DMS53 treated with DMSO at 0.1 percent for 48 hours (cell line): Measurements from ENCODE around the gene NRXN2.
"Not testable (repeated sequence)": the region's sequence is repeated elsewhere in the genome, so short reads cannot be mapped to it uniquely, and the experiment has no call there.

ENCODE experiments used
- DNase-seq: peaks from one replicate; lab custom pipeline; 2025; ENCODE audit not compliant: unreplicated experiment; lab: John Stamatoyannopoulos, UW

Gene NRXN2

DNA sequence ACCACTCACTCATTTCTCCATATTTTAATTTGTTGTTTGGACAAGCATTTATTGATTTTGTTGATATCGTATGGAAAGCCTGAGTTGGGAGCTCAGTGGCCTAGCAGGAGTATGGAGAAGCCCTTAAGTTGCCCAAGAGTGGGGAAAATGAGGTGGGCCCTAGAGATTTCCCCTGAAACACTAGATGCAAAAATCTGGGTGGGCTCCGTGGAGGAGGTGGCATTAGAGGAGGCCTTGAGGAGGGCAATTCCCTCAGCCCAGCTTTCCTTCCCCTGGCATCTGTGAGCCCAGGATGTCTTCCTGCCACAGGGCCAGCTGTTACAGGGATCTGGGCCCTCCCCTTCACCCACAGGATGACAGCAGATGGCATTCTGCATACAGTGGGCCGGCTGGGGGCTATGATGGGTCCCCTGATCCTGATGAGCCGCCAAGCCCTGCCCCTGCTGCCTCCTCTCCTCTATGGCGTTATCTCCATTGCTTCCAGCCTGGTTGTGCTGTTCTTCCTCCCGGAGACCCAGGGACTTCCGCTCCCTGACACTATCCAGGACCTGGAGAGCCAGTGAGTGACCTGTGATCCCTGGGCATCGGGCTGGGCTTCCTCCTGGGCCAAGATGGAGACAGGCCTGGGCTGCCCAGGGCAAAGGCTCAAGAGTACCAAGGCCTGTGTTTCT, 153.6 kb downstream of the NRXN2 start:
- DNase-seq, result no peak

DNA sequence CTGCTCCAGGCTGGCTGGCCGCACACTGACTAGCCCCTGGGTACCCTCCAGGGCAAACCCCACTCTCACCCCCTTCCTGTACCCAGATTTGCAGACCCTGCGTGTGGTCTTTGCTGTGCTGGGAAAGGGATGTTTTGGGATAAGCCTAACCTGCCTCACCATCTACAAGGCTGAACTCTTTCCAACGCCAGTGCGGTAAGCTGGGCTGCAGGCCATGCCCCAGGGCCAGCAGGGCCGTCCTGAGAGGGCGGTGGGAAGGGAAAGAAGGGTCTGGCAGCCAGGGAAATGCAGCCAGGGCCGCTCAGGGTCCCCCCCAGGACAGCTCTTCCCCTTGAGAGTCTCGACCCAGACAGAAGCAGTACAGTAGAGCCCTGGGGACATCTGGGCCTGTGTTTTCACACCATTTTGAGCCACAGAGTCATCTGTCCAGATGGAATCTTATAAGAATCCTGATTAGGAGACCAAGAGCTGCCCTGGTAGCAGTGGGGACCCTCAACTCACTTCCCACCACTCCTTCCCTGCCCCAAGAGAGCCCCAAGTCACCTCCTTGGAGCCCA, 154.3 kb downstream of the NRXN2 start:
- DNase-seq, result no peak

DNA sequence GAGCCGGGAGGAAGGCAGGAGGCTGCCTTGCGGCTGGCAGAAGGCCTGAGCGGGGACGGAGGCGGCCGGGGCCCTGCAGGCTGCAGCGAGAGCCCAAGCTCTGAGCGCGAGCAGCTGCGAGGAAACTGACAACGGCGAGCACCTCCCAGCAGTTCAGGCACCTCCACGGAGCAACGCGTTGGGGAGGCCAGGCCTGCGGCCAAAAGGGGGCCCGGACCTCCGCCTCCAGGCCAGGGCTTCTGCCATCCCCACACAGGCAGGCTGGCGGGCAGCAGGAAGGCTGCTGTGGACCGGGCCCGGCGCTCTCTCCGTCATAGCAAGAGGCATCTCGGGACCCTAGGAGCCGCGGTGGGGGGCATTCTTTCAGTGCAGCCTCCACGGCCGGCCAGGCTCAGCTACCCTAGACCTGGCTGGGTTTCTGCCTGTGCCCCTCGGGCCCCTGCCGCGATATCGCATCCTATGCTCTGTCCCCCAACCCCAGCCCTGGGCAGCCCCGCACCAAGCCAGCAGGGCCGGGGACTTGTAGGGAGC, 154.9 kb downstream of the NRXN2 start:
- DNase-seq, result no peak

DNA sequence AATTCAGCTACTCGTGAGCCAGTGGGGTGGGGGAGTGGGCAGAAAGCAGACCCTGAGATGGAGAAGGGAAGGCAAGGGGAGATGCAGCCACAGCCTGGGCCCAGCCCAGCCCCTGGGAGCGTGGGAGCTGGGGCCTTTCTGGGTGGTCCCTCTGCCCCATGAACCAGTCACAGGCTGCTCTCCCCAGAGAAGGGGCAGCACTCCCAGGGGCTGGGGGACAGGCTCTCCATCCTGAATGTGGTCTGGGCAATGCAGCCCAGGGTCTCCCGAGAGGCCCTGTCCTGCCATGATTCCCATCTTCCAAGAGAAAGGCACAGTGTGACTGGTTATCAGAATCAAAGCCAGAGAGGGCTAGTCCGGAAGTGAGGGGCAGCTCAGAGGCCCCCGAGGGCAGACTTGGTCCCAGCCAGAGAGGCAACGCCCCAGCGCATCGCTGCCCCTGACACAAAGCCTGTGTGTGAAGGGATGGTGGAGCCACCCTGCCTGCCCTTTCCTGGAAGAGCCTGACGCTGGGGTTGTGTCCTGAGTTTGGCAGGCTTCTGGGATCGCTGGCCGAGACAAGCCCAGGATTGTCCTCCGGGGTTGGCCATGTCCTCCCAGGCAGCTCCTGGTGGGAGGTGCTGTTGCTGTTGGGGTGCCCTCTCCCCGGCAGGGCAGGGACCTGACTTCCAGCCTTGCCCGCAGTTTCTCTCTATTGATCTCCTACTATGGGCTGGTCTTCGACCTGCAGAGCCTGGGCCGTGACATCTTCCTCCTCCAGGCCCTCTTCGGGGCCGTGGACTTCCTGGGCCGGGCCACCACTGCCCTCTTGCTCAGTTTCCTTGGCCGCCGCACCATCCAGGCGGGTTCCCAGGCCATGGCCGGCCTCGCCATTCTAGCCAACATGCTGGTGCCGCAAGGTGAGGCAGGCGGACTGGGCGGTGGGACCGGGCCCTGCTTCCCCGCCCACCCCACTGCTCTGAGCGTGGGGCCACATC, 155.8 kb downstream of the NRXN2 start:
- no peak for DNase-seq

DNA sequence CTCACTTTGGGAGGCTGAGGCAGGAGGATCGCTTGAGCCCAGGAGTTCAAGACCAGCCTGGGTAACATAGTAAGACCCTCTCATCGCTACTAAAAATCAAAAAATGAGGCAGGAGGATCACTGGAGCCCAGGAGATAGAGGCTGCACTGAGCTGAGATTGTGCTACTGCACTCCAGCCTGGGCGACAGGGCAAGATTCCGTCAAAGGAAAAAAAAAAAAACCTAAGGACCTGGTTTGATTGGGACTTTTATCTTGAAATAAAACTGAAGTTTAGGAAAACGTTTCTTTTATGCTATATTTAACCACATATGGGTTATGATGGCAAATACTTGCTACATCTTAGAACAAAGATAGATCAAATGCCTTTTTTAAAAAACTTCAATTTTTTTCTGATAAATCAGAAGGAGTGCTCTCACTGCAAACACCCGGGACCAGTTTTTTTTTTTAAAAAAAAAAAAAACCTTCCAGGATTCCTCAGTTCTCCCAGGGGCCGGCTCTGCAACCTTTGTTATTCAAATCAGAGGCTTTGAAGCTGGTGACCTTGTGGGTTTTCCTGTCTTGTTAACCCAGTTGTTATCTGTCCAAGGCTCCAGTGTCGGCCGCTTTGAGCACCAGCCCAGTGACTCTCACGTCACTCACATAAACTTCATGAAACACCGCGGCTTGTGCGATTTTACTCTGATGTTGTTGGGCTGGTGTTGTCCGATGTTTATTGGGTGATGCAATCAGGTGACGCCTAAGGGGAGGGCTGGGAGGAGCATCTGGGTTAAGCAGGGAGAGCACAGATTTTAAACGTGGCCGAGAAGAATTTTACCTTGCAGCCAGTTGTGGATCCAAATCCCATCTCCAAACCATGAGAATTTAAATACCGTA, 156.7 kb downstream of the NRXN2 start:
- DNase-seq, result no peak

DNA sequence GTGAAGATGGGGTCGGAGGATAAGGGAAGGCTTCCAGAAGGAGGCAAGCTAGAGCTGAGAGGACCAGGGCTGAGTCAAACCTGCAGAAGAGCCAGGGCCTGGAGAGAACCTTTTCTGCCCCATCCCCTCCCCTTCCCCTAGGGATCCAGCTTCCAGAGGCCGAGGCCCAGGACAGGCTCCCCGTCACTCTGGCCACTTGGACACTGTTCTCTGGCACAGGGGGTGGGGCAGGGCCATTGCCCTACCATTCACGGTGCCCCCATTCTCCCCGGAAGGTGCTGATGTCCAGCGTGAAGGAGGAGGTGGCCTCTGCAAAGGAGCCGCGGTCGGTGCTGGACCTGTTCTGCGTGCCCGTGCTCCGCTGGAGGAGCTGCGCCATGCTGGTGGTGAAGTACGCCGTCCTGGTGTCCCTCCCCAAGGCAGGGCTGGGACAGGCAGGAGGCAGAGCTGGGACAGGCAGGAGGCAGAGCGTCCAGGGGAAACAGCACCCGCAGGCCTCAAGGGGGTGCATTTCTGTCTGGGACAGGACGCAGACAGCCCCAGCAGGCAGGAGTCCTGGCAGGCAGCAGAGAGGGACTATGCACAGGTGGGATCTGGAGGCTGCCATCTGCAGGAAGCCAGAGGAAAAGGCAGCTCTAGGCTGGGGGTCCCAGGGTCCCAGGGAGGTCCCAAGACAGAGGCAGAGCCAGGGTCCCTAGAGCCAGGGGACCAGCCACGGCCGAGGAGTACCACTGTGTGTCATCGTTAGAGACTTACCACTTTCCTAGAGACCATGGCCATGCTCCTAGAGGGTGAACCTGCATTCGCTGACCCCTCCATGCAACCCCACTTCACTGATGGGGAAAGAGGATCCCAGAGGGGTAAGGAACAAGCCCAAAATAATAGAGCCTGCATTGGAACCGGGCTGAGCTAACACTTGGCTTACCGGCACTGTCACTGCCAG, 157.8 kb downstream of the NRXN2 start:
- no peak for DNase-seq

DNA sequence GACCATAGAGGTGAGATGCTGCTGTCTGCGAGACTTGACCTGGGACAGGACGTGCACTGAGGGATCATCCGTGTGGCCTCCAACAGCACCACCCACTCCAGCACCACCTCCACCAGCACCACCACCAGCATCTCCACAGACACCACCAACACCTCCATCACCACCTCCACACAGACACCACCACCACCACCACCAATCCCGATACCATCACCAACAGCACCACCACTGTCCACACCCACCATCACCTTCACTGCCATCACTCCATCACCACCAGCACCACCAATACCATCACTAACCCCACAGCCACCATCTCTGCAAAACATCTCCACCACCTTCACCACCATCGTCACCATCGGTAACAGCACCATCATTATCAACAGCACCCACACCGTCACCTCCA, 158.6 kb downstream of the NRXN2 start:
- DNase-seq, result no peak

DNA sequence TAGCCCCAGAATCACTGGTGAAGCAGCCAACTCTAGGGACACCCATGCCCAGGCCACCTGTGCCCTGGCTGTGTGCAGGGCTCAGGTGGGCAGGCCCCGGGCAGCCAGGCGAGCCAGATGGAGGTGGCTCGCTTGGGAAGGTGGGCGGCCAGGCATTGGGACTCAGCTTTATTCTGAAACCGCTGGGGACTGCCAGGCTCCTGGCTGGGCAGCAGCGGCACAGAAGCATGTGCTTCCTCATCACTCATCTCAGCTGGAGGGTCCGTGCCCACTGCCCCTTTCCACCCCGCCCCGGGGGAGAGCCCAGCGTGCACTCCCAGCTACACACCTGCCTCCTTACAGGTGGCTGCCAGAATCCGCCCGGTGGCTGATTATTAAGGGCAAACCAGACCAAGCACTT, 159.0 kb downstream of the NRXN2 start:
- DNase-seq, result no peak

DNA sequence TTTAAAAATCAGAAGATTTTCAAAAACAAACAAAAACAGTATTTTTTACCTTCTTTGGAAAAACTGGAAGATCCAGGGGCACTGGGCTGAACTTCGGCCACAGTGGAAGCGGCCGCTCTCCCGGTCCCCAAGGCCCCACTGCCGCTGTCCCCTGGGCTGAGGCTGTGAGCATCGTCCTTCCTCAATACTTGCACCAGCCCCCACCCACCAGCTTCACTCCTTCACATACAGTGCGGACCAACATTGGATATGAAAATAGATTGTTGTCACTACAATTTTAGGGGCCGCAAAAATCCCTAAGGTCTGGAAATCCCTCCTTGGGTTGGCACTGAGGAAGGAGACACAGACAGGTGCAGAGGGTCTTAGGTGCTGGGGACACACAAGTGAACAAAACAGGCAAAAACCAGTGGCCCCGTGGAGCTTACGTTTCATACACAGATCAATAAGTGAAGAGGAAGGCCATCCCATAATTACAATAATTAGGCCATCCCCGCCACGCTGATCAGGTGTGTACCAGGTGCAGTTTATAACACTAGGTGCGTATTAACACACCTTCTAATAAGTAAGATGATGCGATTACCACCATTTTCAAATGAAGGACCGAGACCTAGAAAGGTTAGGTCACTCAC, 160.2 kb downstream of the NRXN2 start:
- DNase-seq, result no peak

DNA sequence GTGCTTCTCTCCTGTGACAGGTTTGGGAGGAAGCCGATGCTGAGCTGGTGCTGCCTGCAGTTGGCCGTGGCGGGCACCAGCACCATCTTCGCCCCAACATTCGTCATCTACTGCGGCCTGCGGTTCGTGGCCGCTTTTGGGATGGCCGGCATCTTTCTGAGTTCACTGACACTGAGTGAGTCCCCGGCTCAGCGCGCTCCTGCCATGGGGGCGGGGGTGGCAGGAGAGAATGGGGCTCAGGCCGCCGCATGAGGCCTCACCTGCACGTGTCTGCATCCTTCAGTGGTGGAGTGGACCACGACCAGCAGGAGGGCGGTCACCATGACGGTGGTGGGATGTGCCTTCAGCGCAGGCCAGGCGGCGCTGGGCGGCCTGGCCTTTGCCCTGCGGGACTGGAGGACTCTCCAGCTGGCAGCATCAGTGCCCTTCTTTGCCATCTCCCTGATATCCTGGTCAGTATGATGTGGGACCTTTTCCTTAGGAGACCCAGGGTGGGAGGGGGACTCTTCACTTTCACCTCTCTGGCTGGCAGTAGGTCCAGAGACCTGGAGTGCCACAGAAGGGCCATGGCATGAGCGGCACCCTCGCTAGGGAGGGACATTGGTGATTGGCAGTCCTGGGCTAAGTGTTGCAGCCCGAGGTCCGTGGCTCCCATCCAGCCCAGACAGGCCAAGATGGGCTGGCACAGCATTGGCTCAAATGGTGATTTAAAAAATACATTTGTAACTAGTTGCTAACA, 160.8 kb downstream of the NRXN2 start:
- DNase-seq, result no peak

DNA sequence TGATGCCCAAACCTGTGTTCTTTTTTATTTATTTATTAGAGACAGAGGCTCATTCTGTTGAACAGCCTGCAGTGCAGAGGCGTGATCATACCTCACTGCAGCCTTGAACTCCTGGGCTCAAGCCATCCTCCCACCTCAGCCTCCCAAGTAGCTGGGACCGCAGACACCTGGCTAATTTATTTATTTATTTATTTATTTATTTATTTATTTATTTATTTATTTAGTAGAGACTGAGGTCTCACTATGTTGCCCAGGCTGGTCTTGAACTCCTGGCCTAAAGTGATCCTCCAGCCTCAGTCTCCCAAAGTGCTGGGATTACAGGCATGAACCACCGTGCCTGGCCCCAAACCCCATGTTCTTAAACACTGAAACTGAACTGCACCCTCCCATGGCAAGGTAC, 161.6 kb downstream of the NRXN2 start:
- DNase-seq, result not testable (repeated sequence)

DNA sequence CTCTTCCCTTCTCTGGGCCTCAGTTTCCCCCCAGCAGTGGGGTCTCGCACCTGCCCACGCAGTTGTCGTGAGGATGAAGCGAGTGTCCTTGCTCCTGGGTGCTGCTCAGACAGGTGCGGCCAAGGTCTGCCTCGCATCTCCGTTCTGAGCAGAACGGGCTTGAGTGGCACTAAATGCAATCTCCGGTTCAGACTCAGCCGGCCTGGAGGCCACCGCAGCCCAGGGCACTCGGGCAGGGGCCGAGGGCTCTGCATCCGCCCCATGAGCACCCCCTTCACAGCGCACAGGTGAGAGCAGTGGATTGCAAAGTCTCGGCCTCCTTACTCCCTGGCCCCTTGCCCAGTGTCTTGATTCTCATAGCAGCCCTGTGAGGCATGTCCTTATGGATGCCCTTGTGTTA, 162.1 kb downstream of the NRXN2 start:
- no peak for DNase-seq

DNA sequence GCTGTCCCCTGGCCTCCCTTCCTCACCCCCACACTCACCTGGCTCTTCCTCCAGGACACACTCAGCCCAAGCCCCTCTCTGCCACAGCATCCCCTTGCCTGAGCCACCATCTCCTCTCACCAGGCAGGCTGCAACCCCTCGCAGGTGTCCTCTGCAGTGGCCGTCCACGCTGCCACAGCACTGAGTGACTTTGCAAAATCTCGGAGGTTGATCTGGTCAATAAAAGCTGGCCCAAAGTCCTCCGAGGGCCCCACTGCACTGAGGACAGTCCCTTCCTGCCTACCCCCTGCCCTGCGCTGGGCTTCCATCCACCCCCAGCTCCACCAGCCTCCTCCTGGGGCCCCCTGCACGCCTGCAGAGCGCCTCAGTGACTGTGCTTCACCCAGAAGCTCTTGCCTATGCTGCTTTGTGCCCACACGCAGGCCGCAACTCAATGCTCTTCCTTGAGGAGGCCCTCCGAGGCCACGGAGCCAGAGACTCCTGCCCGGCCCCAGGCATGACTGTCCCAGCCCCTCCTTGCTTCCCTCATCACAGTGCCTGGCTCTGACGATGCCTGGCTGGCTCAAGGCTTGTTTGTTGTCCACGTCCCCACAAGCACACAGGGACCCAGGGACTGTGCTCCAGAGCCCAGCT, 162.7 kb downstream of the NRXN2 start:
- no peak for DNase-seq

DNA sequence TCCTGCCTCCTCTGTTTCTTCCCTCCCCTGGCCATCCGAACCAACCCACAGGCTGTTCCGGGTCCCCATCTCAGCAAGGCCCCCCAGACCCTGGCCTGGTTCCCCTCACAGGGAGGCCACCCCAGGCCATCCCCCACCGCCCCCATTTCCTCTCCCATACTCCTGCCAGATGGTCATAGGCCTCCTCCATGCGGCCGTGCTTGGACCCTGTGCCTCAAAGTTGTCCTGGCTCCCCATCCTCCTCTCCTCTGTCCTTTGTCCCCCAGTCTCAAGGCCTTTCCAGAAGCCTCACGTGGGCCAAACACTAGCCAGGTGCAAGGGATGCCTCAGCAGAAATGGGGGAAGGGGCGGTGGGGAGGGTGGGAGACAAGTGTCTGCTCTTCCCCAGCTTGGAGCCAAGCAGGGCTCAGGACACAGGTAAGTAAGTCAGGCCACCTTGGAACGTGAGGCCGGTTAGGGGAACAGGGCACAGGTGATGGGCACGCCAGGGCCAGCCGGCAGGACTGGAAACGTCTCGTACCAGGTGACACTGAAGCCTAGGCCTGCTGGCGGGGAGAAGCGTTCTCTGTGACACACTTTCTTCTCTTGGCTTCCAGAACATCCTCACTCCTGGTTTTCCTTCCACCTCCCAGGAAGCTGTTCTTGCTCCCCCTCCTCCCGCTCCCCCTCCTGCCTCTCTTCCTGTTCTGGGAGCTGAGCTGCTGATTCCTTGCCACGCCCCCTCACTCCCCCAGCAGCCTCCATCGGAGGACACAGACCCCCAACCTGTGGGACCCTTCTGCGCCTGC, 163.5 kb downstream of the NRXN2 start:
- no peak for DNase-seq

DNA sequence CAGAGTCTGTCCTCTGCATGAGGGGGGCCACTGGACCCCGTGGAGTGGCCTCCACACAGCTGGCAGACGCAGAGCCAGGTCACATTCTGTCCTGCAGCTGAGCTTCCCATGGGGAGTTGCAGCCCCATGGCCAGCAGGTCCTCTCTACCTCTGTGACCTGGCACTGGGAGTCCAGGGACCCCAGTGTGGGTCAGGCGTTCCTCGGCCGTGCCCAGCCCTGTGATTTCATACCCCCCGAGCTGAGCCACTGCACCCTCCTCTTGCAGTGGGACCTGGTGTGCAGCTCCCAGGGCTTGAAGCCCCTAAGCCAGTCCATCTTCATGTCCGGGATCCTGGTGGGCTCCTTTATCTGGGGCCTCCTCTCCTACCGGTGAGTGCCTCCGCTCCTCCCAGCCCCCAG, 164.1 kb downstream of the NRXN2 start:
- DNase-seq, result no peak

DNA sequence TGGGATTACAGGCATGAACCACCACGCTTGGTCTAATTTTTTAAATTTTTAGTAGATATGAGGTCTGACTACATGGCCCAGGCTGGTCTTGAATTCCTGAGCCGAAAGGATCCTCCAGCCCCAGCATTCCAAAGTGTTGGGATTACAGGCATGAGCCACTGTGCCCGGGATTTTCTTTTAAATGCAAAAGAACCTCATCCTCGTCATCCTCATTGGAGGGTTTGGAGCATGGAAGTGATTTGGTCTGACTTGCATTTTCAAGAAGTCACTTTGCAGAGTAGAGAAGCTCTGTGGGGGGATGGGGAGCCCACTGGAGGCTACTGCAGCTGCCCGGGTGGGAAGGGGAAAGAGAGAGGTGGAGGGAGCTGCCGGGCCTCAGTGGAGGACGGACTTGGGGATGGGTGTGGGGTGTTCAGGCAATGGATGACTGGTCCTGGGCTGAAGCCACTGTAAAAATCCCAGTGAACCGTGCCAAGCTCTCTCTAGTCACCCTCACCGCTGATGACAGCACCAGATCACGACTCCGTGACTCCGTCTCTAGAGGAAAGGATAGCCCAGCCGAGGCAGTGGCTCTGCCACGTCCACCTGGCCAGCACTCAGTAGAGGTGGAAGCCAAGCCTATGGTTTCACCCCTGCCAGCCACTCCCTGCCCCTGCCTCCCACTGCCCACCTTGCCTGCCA, 164.8 kb downstream of the NRXN2 start:
- DNase-seq, result no peak
